HS-27A (cell line): Measurements from ENCODE around the gene P3H3.
A peak's percentile ranks its signal among the peaks of the same experiment; 100 is the strongest.

Experiments
- DNase-seq: peaks from one replicate; pipeline ENCODE4 v3.0.0-alpha.2; 2012; ENCODE audit warnings: low read depth, missing footprints

The P3H3 gene

GRCh38 chr12:6827982-6828780, at the start of gene P3H3:
P3H3 (plus strand) TSS chr12:6828407; CDS start chr12:6828441, 34 bp downstream.
- peak; percentile 52 for DNase-seq

GRCh38 chr12:6778574-6779550, 49.3 kb upstream of the P3H3 start:
- peak; percentile 75 for DNase-seq

GRCh38 chr12:6779708-6780432, 48.3 kb upstream of the P3H3 start:
- no peak for DNase-seq

GRCh38 chr12:6780573-6780972, 47.6 kb upstream of the P3H3 start:
- DNase-seq, result no peak

GRCh38 chr12:6782119-6782518, 46.1 kb upstream of the P3H3 start:
- no peak for DNase-seq

GRCh38 chr12:6782850-6783566, 45.2 kb upstream of the P3H3 start:
- DNase-seq, result no peak

GRCh38 chr12:6783828-6784227, 44.4 kb upstream of the P3H3 start:
- no peak for DNase-seq

- no peak for DNase-seq
Observed at GRCh38 chr12:6784296-6784695, 43.9 kb upstream of the P3H3 start.

GRCh38 chr12:6784761-6785160, 43.4 kb upstream of the P3H3 start:
- DNase-seq, result no peak

GRCh38 chr12:6786416-6787094, 41.7 kb upstream of the P3H3 start:
- DNase-seq, result no peak

GRCh38 chr12:6787309-6787708, 40.9 kb upstream of the P3H3 start:
- no peak for DNase-seq

GRCh38 chr12:6788972-6789924, 39.0 kb upstream of the P3H3 start, which contains the start of gene CD4:
CD4 (plus strand) TSS chr12:6789528; CDS start chr12:6800139, 10,611 bp downstream.
- DNase-seq, result no peak

- DNase-seq, result no peak
Observed at GRCh38 chr12:6790496-6791150, 37.6 kb upstream of the P3H3 start.

GRCh38 chr12:6791931-6792520, 36.2 kb upstream of the P3H3 start:
- DNase-seq, result no peak

GRCh38 chr12:6792522-6793201, 35.5 kb upstream of the P3H3 start:
- DNase-seq, result no peak

- DNase-seq, result no peak
Observed at GRCh38 chr12:6795088-6795487, 33.1 kb upstream of the P3H3 start.

GRCh38 chr12:6796576-6796975, 31.6 kb upstream of the P3H3 start:
- no peak for DNase-seq

- DNase-seq, result no peak
Observed at GRCh38 chr12:6799147-6799546, 29.1 kb upstream of the P3H3 start.
